ENCODE results near the gene CNPY3.

DNA sequence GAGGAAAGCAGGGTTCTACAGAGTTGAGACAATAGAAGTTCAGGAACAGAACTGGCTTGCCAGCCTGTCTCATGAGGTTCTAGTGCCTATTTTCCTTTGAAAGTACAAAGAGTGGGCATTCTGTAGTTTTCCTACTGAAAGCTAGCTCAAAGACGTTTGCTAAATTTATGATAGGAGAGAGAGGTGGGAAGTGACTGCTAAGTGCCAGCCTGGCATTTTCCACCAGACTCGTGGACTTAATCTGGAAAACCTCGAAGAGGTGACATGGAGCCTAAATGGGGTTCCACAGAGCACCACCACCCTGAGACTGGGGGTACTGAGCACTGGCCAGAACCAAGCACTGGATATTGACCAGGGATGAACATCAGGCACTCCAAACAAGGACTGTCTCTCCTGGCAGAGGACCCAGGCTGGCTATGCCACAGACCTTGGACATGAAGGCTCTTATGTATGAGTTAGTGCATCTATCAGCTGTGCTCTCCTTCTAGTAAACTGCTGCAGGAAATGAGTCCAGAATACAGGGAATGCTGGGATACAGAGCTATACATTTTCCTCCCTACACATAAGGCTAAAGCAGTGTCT, 42.6 kb downstream of the CNPY3 start:
- no peak for TF ChIP-seq CTCF (IDR thresholded peaks at IDR 0.05)
- TF ChIP-seq POLR2A (IDR thresholded peaks at IDR 0.05), result no peak

All from Peyer's patch (tissue), 4 donors.